PFSK-1 (cell line): ENCODE data around the gene PCGF6.

Experiments used
- FOXP2 ChIP-seq: optimal IDR thresholded peaks from 2 replicates; pipeline ENCODE3; 2011; ENCODE audit warnings: borderline replicate concordance, control low read depth, inconsistent platforms; ENCODE audit not compliant: insufficient read depth; ENCODE audit errors: extremely low read length, extremely low read depth
- POLR2AphosphoS5 ChIP-seq: IDR thresholded peaks from 2 replicates; pipeline ENCODE4 v1.6.1; 2012; ENCODE audit warnings: low read depth, mild to moderate bottlenecking, control low read depth, low read length, moderate library complexity
- SIN3A ChIP-seq: IDR thresholded peaks from 2 replicates; pipeline ENCODE4 v1.6.1; 2012; ENCODE audit warnings: mild to moderate bottlenecking, low read length, moderate library complexity, borderline replicate concordance; ENCODE audit not compliant: insufficient read depth
- TAF1 ChIP-seq: IDR thresholded peaks from 2 replicates; pipeline ENCODE4 v1.6.1; 2012; ENCODE audit warnings: low read length, control low read depth, borderline replicate concordance; ENCODE audit not compliant: insufficient read depth
- TF ChIP-seq, protein P1 (sequence below), 2 experiments: IDR thresholded peaks; 2 replicates each; pipeline versions ENCODE4 v1.6.1 to v1.8.0; 2011 to 2012; ENCODE audit warnings: low read depth in 2 of 2, low read length in 2 of 2, control low read depth in 1 of 2, inconsistent platforms in 1 of 2, mild to moderate bottlenecking in 1 of 2, moderate library complexity in 1 of 2; ENCODE audit not compliant: insufficient read depth in 1 of 2

Gene PCGF6

DNA sequence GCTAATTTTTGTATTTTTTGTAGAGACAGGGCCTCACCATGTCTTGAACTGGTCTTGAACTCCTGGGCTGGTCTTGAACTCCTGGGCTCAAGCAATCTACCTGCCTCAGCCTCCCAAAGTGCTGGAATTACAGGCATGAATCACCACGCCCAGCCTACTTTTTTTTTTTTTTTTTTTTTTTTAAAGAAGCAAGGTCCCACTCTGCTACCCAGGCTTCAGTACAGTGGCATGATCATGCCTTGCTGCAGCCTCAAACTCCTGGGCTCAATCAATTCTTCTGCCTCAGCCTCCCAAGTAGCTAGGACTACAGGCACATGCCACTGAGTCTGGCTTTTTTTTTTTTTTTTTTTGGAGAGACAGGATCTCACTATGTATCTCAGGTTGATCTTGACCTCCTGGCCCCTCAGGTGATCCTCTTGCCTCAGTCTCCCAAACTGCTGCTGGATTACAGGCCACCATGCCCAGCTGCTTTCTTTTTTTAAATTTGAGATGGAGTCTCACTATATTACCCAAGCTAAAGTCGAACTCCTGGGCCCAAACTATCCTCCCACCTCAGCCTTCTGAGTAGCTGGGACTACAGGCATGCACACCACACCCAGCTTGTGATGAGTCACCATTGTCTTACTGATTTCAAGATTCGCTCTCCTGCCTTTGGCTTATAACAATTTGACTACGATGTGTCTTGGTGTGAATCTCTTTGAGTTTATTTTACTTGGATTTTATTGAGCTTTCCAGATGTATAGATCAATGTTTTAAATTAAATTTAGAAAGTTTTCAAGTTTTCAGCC is 96.2 kb downstream of the PCGF6 start:
- TF ChIP-seq POLR2AphosphoS5: no peak
- TF ChIP-seq SIN3A: no peak
- no peak for TF ChIP-seq FOXP2
- TF ChIP-seq, protein P1, sequence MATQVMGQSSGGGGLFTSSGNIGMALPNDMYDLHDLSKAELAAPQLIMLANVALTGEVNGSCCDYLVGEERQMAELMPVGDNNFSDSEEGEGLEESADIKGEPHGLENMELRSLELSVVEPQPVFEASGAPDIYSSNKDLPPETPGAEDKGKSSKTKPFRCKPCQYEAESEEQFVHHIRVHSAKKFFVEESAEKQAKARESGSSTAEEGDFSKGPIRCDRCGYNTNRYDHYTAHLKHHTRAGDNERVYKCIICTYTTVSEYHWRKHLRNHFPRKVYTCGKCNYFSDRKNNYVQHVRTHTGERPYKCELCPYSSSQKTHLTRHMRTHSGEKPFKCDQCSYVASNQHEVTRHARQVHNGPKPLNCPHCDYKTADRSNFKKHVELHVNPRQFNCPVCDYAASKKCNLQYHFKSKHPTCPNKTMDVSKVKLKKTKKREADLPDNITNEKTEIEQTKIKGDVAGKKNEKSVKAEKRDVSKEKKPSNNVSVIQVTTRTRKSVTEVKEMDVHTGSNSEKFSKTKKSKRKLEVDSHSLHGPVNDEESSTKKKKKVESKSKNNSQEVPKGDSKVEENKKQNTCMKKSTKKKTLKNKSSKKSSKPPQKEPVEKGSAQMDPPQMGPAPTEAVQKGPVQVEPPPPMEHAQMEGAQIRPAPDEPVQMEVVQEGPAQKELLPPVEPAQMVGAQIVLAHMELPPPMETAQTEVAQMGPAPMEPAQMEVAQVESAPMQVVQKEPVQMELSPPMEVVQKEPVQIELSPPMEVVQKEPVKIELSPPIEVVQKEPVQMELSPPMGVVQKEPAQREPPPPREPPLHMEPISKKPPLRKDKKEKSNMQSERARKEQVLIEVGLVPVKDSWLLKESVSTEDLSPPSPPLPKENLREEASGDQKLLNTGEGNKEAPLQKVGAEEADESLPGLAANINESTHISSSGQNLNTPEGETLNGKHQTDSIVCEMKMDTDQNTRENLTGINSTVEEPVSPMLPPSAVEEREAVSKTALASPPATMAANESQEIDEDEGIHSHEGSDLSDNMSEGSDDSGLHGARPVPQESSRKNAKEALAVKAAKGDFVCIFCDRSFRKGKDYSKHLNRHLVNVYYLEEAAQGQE (IDR thresholded peaks at IDR 0.05; ENCODE audit: insufficient read depth in 1 of 2, low read depth in 2 of 2, low read length in 2 of 2): no peak
- TF ChIP-seq TAF1: no peak

DNA sequence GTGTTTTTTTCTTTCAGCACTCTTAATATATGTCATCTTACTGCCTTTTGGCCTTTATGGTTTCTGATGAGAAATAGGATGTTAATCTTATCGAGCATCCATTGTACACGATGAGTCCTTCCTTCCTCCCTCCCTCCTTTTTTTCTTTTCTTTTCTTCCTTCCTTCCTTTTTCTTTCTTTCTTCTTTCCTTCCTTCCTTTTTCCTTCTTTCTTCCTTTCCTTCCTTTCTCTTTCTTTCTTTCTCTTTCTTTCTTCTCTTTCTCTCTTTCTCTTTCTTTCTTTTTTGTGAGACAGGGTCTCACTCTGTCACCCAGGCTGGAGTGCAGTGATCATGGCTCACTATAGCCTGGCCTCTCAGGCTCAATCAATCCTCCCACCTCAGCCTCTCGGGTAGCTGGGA is 96.8 kb downstream of the PCGF6 start:
- TF ChIP-seq, protein P1 (IDR thresholded peaks at IDR 0.05; ENCODE audit: insufficient read depth in 1 of 2, low read depth in 2 of 2, low read length in 2 of 2): no peak
- TF ChIP-seq FOXP2: no peak
- no peak for TF ChIP-seq SIN3A
- no peak for TF ChIP-seq POLR2AphosphoS5
- TF ChIP-seq TAF1: no peak
